ENCODE results near the gene TMC7. TPM values are rescaled to one million over a fixed set of nuclear protein-coding genes. Genes with fewer than 3 reads are reported as not detected.

TMC7 gene
- total and polyA plus RNA-seq, 9 of the 15 experiments (the other 6 are each of a cell fraction or from before 2014, with no cell fraction given), result 0.08 to 2.0 (median 1.5) TPM

GRCh38 chr16:19062706-19063105 lies 79.0 kb downstream of the TMC7 start:
- Histone ChIP-seq H3K79me2 (ENCODE audit: control insufficient read depth, insufficient read depth, low read length) (no peaks in the 10 kb centered on the region), H2AFZ (ENCODE audit: low read depth, low read length) (no peak overlapping the region), H3K27ac (ENCODE audit: extremely low read depth, low read depth, low read length) (no peak overlapping the region), H3K4me2 (ENCODE audit: insufficient read depth, low read length) (no peak overlapping the region), H3K4me1 (replicated peaks in 1 of 2; ENCODE audit: control insufficient read depth in 2 of 2, insufficient read depth in 2 of 2, low read length in 2 of 2) (no peaks in the 10 kb centered on the region), H3K36me3 (ENCODE audit: control insufficient read depth, insufficient read depth, low read length) (no peaks in the 10 kb centered on the region), H3K9me3 (replicated peaks; ENCODE audit: control insufficient read depth, insufficient read depth, low read depth, low read length) (peaks cover 3% of the 10 kb centered on the region; the same call in 1 of the 2 replicates), H3K4me3 (no peak overlapping the region), H3K9ac (ENCODE audit: insufficient read depth in 1 of 2, low read depth in 2 of 2, low read length in 2 of 2) (no peak overlapping the region), H3K9me1 (ENCODE audit: control insufficient read depth, insufficient read depth, low read length) (no peaks in the 10 kb centered on the region), H4K20me1 (replicated peaks; ENCODE audit: control insufficient read depth, insufficient read depth, low read length) (no peaks in the 10 kb centered on the region), H3K27me3 (ENCODE audit: control insufficient read depth in 2 of 2, insufficient read depth in 2 of 2, low read length in 2 of 2) (no peaks in the 10 kb centered on the region)
- ATAC-seq (no peak), FAIRE-seq (no peak), DNase-seq (ENCODE audit: extremely low read depth in 1 of 4, low spot score in 3 of 4) (no peak)
- TF ChIP-seq TEAD4 (IDR thresholded peaks at IDR 0.05; ENCODE audit: low read length) (no peak), TEAD4 (CRISPR knock-in tag; IDR thresholded peaks at IDR 0.05; ENCODE audit: borderline replicate concordance) (no peak), THRB (CRISPR knock-in tag; conservative IDR thresholded peaks at IDR 0.05) (no peak), SETDB1 (IDR thresholded peaks at IDR 0.05; ENCODE audit: low read length) (no peak), FOXK1 (CRISPR knock-in tag; IDR thresholded peaks at IDR 0.05; ENCODE audit: borderline replicate concordance) (no peak), HDAC2 (IDR thresholded peaks at IDR 0.05) (no peak), E2F5 (CRISPR knock-in tag; IDR thresholded peaks at IDR 0.05) (no peak), FOXK2 (conservative IDR thresholded peaks at IDR 0.05 in 1 of 2, IDR thresholded peaks at IDR 0.05 in 1 of 2; ENCODE audit: low read depth in 2 of 2) (no peak), MBD2 (IDR thresholded peaks at IDR 0.05; ENCODE audit: borderline replicate concordance, low read depth) (no peak), ZNF695 (CRISPR knock-in tag; IDR thresholded peaks at IDR 0.05) (no peak), TOE1 (IDR thresholded peaks at IDR 0.05; ENCODE audit: borderline replicate concordance) (no peak), TOE1 (CRISPR knock-in tag; IDR thresholded peaks at IDR 0.05; ENCODE audit: borderline replicate concordance, low read depth) (no peak), NCOA4 (IDR thresholded peaks at IDR 0.05; ENCODE audit: partially characterized antibody) (no peak)
- TF ChIP-seq, protein P1, sequence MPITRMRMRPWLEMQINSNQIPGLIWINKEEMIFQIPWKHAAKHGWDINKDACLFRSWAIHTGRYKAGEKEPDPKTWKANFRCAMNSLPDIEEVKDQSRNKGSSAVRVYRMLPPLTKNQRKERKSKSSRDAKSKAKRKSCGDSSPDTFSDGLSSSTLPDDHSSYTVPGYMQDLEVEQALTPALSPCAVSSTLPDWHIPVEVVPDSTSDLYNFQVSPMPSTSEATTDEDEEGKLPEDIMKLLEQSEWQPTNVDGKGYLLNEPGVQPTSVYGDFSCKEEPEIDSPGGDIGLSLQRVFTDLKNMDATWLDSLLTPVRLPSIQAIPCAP (CRISPR knock-in tag; IDR thresholded peaks at IDR 0.05; ENCODE audit: borderline replicate concordance), result no peak
- intact Hi-C loops (cut with micrococcal nuclease) (no loop called here), in situ Hi-C loops (cut with MboI) (no loop called here)
- no TSS peak for BruUV-seq (replicated peaks)
- WGBS (ENCODE audit: insufficient coverage, low coverage, missing lambda C conversion rate), result 40% methylated on average over 4 of the region's 4 CpGs
- CTCF ChIA-PET (ENCODE audit: low intra/inter-chr PET ratio), result no interaction called here
- POLR2A ChIA-PET, result interaction anchor here (1.6 kb wide), 2 partner anchors 12 to 273 kb away, joined by 4 to 7 read pairs; partner anchors contain the start of gene RPS15A

Data from K562 (cell line).